IgD-negative memory B cell (primary cell): ENCODE measurements around the gene GPATCH3. TPM values are rescaled to one million over a fixed set of nuclear protein-coding genes. Genes with fewer than 3 reads are reported as not detected.

Experiments
- H3K27ac Mint-ChIP-seq, 3 donors: one replicate each; pipeline ENCODE4 v1.8.0; 2020 to 2022; ENCODE audit warnings: mild to moderate bottlenecking in 3 of 3, mixed read lengths in 3 of 3, moderate library complexity in 1 of 3
- H3K27me3 Mint-ChIP-seq: one replicate; pipeline ENCODE4 v1.8.0; 2021; ENCODE audit warnings: mixed read lengths
- H3K36me3 Mint-ChIP-seq: one replicate; pipeline ENCODE4 v1.8.0; 2020; ENCODE audit warnings: mild to moderate bottlenecking, mixed read lengths
- H3K4me1 Mint-ChIP-seq, 3 donors: one replicate each; pipeline ENCODE4 v1.8.0; 2020 to 2022; ENCODE audit warnings: mixed read lengths in 3 of 3, mild to moderate bottlenecking in 1 of 3
- H3K4me3 Mint-ChIP-seq, 4 donors: one replicate each; pipeline ENCODE4 v1.8.0; 2020 to 2022; ENCODE audit warnings: mild to moderate bottlenecking in 4 of 4, mixed read lengths in 4 of 4, moderate library complexity in 3 of 4
- H3K9me3 Mint-ChIP-seq, 3 donors: one replicate each; pipeline ENCODE4 v1.8.0; 2020 to 2021; ENCODE audit warnings: mixed read lengths in 3 of 3, mild to moderate bottlenecking in 1 of 3
- polyA plus RNA-seq: library from polyadenylated mRNA; unstranded; fragments of 300-500 nt; fragmentation: Illumina TruSeq; gene quantifications from one replicate; pipeline ENCODE4 v1.2.3, GENCODE V29; 2021

GPATCH3 gene
- polyA plus RNA-seq, 1 donor from 2014 or later, result 22.1 TPM

DNA sequence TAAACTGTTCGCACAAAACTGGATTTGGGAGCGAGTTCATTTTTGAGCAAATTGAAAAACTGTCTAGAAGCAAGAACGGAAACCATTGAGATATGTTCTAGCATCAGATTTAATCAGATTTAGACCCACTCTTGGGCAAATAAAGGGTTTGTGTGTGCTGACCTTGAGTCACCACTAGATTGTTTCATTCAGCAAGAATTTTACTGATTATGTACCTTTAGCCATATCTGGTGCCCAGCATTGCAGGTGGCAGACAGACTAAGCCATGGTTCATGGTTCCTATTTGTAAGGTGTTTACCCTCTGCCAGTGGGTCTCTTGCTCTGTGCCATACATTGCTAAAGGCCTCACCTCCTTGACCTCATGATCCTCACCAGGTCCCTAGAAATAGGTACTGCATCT lies 22.6 kb upstream of the GPATCH3 start:
- Mint-ChIP-seq H3K27me3 (no peaks in the 10 kb centered on the region), H3K4me3 (peak overlapping the region; percentile 81 to 99 (median 93))

DNA sequence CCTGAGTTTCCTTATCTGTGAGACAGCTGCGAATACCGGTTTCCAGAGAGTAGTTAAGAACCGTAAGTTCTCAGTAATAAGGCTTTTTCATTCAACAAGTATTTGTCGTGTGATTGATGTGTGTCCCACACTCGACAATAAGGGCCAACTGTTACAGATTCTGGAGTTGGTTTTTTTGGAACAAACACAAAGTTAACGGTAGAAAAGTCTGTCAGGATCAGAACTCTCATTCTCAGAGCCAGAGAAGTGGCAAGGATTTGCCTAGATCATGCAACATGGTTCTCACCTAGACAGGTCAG lies 22.1 kb upstream of the GPATCH3 start:
- Mint-ChIP-seq H3K36me3 (no peaks in the 10 kb centered on the region), H3K9me3 (no peaks in the 10 kb centered on the region), H3K27me3 (no peaks in the 10 kb centered on the region), H3K27ac (peak overlapping the region; percentile 78 to 92 (median 85)), H3K4me3 (peak overlapping the region; percentile 89 to 99 (median 98)), H3K4me1 (peaks cover 17 to 22% (median 22%) of the 10 kb centered on the region in 3 donors)

More for the DNA sequence above, 22.6 kb upstream of the GPATCH3 start:
- no peaks in the 10 kb centered on the region for H3K36me3 Mint-ChIP-seq
- H3K27ac Mint-ChIP-seq, result peak overlapping the region in 2 of 3 donors; percentile 78 to 85
- H3K9me3 Mint-ChIP-seq, result no peaks in the 10 kb centered on the region
- peaks cover 17 to 22% (median 22%) of the 10 kb centered on the region in 3 donors for H3K4me1 Mint-ChIP-seq

GRCh38 chr1:26921540-26922430 lies 21.5 kb upstream of the GPATCH3 start, which contains the start of gene NUDC:
Gene NUDC, plus strand, starts transcription at chr1:26921743. Its CDS starts 106 bp downstream, at chr1:26921849.
- Mint-ChIP-seq H3K27ac (peak within 1 kb of the TSS; percentile 85 to 97 (median 92)), H3K27me3 (no peaks in the 10 kb centered on the region), H3K9me3 (no peaks in the 10 kb centered on the region), H3K36me3 (no peaks in the 10 kb centered on the region), H3K4me3 (peak within 1 kb of the TSS; percentile 89 to 99 (median 98)), H3K4me1 (peaks cover 17 to 22% (median 20%) of the 10 kb centered on the region in 3 donors)

GRCh38 chr1:26921126-26921539 lies 20.9 kb upstream of the GPATCH3 start:
- peak overlapping the region; percentile 89 to 99 (median 98) for H3K4me3 Mint-ChIP-seq
- H3K36me3 Mint-ChIP-seq, result no peaks in the 10 kb centered on the region
- no peaks in the 10 kb centered on the region for H3K27me3 Mint-ChIP-seq

GRCh38 chr1:26915204-26915842 lies 15.1 kb upstream of the GPATCH3 start:
- Mint-ChIP-seq H3K4me3 (no peak overlapping the region), H3K36me3 (no peaks in the 10 kb centered on the region), H3K9me3 (no peaks in the 10 kb centered on the region), H3K4me1 (no peaks in the 10 kb centered on the region), H3K27ac (no peak overlapping the region), H3K27me3 (no peaks in the 10 kb centered on the region)

More at GRCh38 chr1:26921126-26921539, 20.9 kb upstream of the GPATCH3 start:
- peaks cover 17 to 22% (median 20%) of the 10 kb centered on the region in 3 donors for H3K4me1 Mint-ChIP-seq
- H3K27ac Mint-ChIP-seq, result peak overlapping the region; percentile 85 to 97 (median 92)
- H3K9me3 Mint-ChIP-seq, result no peaks in the 10 kb centered on the region

DNA sequence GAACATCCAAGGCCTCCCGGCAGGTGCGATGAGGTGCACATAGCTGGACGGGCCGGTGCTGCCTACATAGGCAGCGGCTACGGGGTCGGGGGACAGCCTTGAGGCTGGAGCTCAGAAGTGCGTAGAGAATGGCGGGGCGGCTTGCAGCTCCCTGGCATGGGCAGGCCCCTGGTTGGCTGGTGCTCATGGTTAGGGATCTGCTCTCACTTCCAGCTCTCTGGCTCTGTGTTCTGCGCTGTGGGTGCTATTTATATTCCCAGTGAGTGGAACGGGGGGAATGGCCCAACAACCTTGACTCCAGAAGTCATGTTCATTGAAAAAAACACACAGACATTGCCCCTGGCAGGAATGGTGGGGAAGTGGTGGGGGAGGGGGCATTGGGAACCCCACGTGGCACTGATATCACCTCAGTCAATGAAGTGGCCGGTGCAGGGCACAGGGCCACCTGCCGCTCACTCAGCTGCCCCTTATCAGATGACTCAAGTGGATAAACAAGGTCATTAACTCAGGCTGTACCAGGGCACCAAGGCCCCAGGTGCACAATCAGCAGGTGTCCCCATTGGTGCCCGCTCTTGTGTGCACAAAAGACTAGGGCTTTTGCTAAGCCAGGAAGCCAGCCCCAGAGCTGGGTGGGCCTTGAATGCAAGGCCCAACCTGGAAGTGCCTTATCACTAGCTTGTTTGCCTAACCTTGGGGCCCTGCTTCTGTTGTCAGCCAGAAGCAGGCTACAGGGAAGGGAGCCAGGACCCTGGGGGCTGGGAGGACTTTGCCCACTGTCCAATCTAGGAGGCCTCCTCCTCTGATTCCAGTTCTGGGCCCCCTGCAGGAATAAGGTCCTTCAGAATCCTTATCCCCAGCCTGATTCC lies 13.7 kb upstream of the GPATCH3 start, which contains the start of gene NR0B2:
Gene NR0B2, minus strand, starts transcription at position 222 of the 866 bp plus-strand sequence. Its CDS starts 35 bp downstream, at position 187.
- no peak within 1 kb of the TSS for H3K27ac Mint-ChIP-seq

DNA sequence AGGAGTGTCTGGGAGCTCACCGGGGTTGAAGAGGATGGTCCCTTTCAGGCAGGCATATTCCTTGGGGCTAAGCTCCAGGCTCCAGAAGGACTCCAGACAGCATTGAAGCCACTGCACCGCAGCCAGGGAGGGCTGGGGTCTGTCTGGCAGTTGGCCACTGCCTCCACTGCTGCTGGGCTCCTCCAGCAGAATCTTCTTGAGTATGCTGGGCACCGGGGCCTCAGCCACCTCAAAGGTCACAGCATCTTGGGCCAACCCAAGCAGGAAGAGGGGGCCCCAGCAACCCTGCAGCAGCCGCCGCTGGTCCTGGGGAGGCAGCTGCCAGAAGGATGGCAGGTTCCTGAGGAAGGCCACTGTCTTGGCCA lies 13.1 kb upstream of the GPATCH3 start:
- Mint-ChIP-seq H3K4me3 (no peak overlapping the region), H3K27ac (no peak overlapping the region), H3K4me1 (no peaks in the 10 kb centered on the region), H3K9me3 (no peaks in the 10 kb centered on the region), H3K36me3 (no peaks in the 10 kb centered on the region), H3K27me3 (no peaks in the 10 kb centered on the region)

More for the DNA sequence above, 13.7 kb upstream of the GPATCH3 start, which contains the start of gene NR0B2:
- Mint-ChIP-seq H3K4me3 (no peak within 1 kb of the TSS), H3K27me3 (no peaks in the 10 kb centered on the region), H3K36me3 (no peaks in the 10 kb centered on the region), H3K4me1 (no peaks in the 10 kb centered on the region), H3K9me3 (no peaks in the 10 kb centered on the region)

- Mint-ChIP-seq H3K27ac (no peak overlapping the region), H3K9me3 (no peaks in the 10 kb centered on the region), H3K4me3 (no peak overlapping the region), H3K36me3 (no peaks in the 10 kb centered on the region), H3K27me3 (no peaks in the 10 kb centered on the region), H3K4me1 (no peaks in the 10 kb centered on the region)
Observed at GRCh38 chr1:26912147-26912490, 11.9 kb upstream of the GPATCH3 start.

DNA sequence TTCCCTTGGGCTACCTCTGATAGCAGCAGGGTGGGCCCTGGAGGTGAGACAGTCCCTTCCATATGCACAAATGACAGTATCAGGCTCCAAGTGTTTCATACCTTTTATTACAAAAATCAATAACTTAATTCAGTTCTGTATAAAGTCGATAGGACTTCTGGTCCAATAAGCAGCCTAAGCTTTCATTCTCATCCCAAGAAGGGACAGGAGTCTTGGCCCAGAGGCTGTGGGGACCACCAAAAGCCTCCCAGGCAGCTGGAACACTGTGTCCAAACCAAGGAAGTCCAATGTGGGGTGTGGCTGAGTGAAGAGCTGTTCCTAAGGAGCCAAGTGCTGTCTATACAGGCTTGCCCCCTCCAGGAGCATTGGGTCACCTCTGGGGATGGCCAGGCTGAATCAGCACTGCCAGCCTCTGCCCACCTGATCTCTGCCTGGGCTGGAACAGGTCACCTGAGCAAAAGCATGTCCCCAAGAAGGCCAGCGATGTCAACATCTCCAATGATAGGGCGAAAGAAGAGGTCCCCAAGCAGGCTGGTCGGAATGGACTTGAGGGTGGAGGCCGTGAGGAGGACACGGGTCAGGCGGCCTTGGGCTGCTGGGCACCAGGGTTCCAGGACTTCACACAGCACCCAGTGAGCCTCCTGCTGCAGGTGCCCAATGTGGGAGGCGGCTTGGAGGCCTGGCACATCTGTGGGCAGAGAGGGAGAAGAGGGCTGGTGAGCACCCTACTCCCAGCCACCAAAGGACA lies 11.3 kb upstream of the GPATCH3 start:
- Mint-ChIP-seq H3K4me1 (no peaks in the 10 kb centered on the region), H3K36me3 (no peaks in the 10 kb centered on the region), H3K9me3 (no peaks in the 10 kb centered on the region), H3K4me3 (no peak overlapping the region), H3K27ac (no peak overlapping the region), H3K27me3 (no peaks in the 10 kb centered on the region)

DNA sequence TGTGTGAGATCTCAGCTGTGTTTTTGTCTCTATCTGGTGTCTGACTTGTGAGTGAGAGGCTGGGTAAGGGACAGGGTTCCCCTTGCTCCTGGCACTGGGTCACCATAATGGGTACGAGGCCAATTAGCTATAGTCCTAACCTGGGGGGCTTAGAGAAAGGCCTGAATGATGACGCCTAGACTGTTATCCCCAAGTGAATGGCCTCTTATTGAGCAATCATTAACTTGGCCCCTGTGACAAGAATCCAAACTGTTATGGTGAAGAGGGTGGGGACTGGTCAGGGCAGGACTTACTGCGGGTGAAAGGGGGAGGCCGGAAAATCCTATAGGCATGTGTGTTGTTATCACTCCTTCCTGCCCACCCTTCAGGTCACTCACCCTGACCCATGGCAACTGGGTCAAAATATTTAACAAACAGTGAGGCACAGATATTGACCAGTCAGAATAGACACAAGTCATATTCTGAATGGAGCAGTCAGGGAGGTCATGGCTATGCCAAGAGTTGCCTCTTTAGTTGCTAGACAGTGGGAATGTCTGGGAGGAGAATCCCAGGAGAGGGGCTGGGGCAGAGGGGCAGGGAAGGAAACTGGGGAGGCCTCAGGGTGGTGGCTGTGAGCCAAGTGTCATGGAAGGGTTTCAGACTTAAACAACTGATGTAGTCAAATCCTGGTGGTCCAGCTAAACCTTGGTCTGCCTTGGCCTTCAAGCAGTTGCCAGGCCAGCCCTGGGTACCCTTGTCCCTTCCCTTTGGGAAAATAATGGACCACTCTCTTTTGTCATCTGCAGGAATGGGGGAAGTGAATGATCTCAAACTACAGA lies 10.3 kb upstream of the GPATCH3 start:
- Mint-ChIP-seq H3K4me3 (no peak overlapping the region), H3K9me3 (no peaks in the 10 kb centered on the region), H3K27ac (no peak overlapping the region), H3K36me3 (no peaks in the 10 kb centered on the region), H3K27me3 (no peaks in the 10 kb centered on the region), H3K4me1 (no peaks in the 10 kb centered on the region)

- H3K4me1 Mint-ChIP-seq, result no peaks in the 10 kb centered on the region
- H3K36me3 Mint-ChIP-seq, result no peaks in the 10 kb centered on the region
- no peaks in the 10 kb centered on the region for H3K27me3 Mint-ChIP-seq
- no peak overlapping the region for H3K27ac Mint-ChIP-seq
- H3K4me3 Mint-ChIP-seq, result no peak overlapping the region
- H3K9me3 Mint-ChIP-seq, result no peaks in the 10 kb centered on the region
Observed at GRCh38 chr1:26909951-26910342, 9.7 kb upstream of the GPATCH3 start.

GRCh38 chr1:26907071-26907917 lies 7.0 kb upstream of the GPATCH3 start:
- Mint-ChIP-seq H3K27ac (no peak overlapping the region), H3K9me3 (no peaks in the 10 kb centered on the region), H3K4me1 (peaks cover 0 to 2% (median 0%) of the 10 kb centered on the region in 3 donors), H3K36me3 (no peaks in the 10 kb centered on the region), H3K4me3 (peak overlapping the region in 1 of 4 donors; percentile 24), H3K27me3 (no peaks in the 10 kb centered on the region)
